ENCODE results near the gene MYH11. TPM values are rescaled to one million over a fixed set of nuclear protein-coding genes. Genes with fewer than 3 reads are reported as not detected.

Gene MYH11
- 100 to 1,000 TPM in 1 of 3 donors, 10 to 100 TPM in 2; 11.7 to 144 (median 96.6) TPM for total RNA-seq

- H3K4me3 ChIP-seq = peak within 1 kb of the TSS; percentile 31 to 66 (median 50)
- DNase-seq (ENCODE audit: low spot score in 2 of 2) = peak; percentile 42 to 55
- peaks cover 4 to 5% of the 10 kb centered on the region in 2 donors for H3K4me1 ChIP-seq
- no peaks in the 10 kb centered on the region for H3K36me3 ChIP-seq
- peaks cover 0 to 21% of the 10 kb centered on the region in 2 donors for H3K27me3 ChIP-seq
- H3K27ac ChIP-seq = peak within 1 kb of the TSS; percentile 65 to 79
- TF ChIP-seq POLR2A (IDR thresholded peaks at IDR 0.05) (no peak), POLR2AphosphoS5 (IDR thresholded peaks at IDR 0.05) (peak; percentile 34 to 56 (median 39))
- H3K9me3 ChIP-seq = no peaks in the 10 kb centered on the region
- intact Hi-C loops (cut with DNase I; ENCODE audit: low total_unique reads) = no loop called here
Measured at GRCh38 chr16:15856901-15857698, at the start of gene MYH11. Gene MYH11 (minus strand): TSS chr16:15857028. CDS start chr16:15838252, 18,776 bp downstream.

GRCh38 chr16:15906439-15906838 lies 49.6 kb upstream of the MYH11 start:
- DNase-seq (ENCODE audit: low spot score in 2 of 2) = no peak
- Histone ChIP-seq H3K27ac (no peak overlapping the region), H3K4me1 (no peaks in the 10 kb centered on the region), H3K9me3 (no peaks in the 10 kb centered on the region), H3K27me3 (no peaks in the 10 kb centered on the region), H3K4me3 (no peak overlapping the region), H3K36me3 (no peaks in the 10 kb centered on the region)
- TF ChIP-seq CTCF (IDR thresholded peaks at IDR 0.05) = no peak
- TF ChIP-seq POLR2A (IDR thresholded peaks at IDR 0.05) = no peak
- no peak for TF ChIP-seq POLR2AphosphoS5 (IDR thresholded peaks at IDR 0.05)
- intact Hi-C loops (cut with DNase I; ENCODE audit: low total_unique reads) = loop anchor here (2.0 kb wide), 1 partner anchor 64 kb away; no protein-coding TSS in a partner anchor

GRCh38 chr16:15903960-15904359 lies 47.1 kb upstream of the MYH11 start:
- H3K4me1 ChIP-seq = peaks cover 0 to 3% of the 10 kb centered on the region in 2 donors
- H3K36me3 ChIP-seq = no peaks in the 10 kb centered on the region
- intact Hi-C loops (cut with DNase I; ENCODE audit: low total_unique reads) = no loop called here
- TF ChIP-seq POLR2AphosphoS5 (IDR thresholded peaks at IDR 0.05) (no peak), POLR2A (IDR thresholded peaks at IDR 0.05) (no peak), CTCF (IDR thresholded peaks at IDR 0.05) (no peak)
- no peak overlapping the region for H3K27ac ChIP-seq
- H3K4me3 ChIP-seq = no peak overlapping the region
- DNase-seq (ENCODE audit: low spot score in 2 of 2) = no peak
- H3K27me3 ChIP-seq = no peaks in the 10 kb centered on the region
- H3K9me3 ChIP-seq = no peaks in the 10 kb centered on the region

GRCh38 chr16:15900901-15901500 lies 44.2 kb upstream of the MYH11 start:
- H3K4me1 ChIP-seq = peaks cover 0 to 3% of the 10 kb centered on the region in 2 donors
- intact Hi-C loops (cut with DNase I; ENCODE audit: low total_unique reads) = no loop called here
- H3K36me3 ChIP-seq = no peaks in the 10 kb centered on the region
- no peaks in the 10 kb centered on the region for H3K9me3 ChIP-seq
- H3K27me3 ChIP-seq = no peaks in the 10 kb centered on the region
- no peak for DNase-seq (ENCODE audit: low spot score in 2 of 2)
- TF ChIP-seq POLR2AphosphoS5 (IDR thresholded peaks at IDR 0.05) (no peak), POLR2A (IDR thresholded peaks at IDR 0.05) (no peak), CTCF (IDR thresholded peaks at IDR 0.05) (no peak)
- H3K4me3 ChIP-seq = no peak overlapping the region
- H3K27ac ChIP-seq = no peak overlapping the region

GRCh38 chr16:15900357-15900756 lies 43.5 kb upstream of the MYH11 start:
- intact Hi-C loops (cut with DNase I; ENCODE audit: low total_unique reads) = no loop called here
- Histone ChIP-seq H3K4me3 (no peak overlapping the region), H3K36me3 (no peaks in the 10 kb centered on the region), H3K27me3 (no peaks in the 10 kb centered on the region), H3K27ac (no peak overlapping the region), H3K4me1 (peaks cover 0 to 3% of the 10 kb centered on the region in 2 donors), H3K9me3 (no peaks in the 10 kb centered on the region)
- TF ChIP-seq POLR2AphosphoS5 (IDR thresholded peaks at IDR 0.05) = no peak
- no peak for TF ChIP-seq CTCF (IDR thresholded peaks at IDR 0.05)
- TF ChIP-seq POLR2A (IDR thresholded peaks at IDR 0.05) = no peak
- DNase-seq (ENCODE audit: low spot score in 2 of 2) = no peak

Measured in breast epithelium (tissue), 4 donors.